HG03280 (cell line): ENCODE data around the gene DNAH8.
A peak's percentile ranks its signal among the peaks of the same experiment; 100 is the strongest.
"Not testable (repeated sequence)": the region's sequence is repeated elsewhere in the genome, so short reads cannot be mapped to it uniquely, and the experiment has no call there.

Source experiments
- ATAC-seq: cut with Tn5 transposase; IDR thresholded peaks from one replicate; pipeline ENCODE4 v1.9.1; 2021; ENCODE audit warnings: mild to moderate bottlenecking, moderate library complexity; ENCODE audit not compliant: unreplicated experiment

DNAH8 gene

GRCh38 chr6:38715016-38715689 is at the start of gene DNAH8:
Gene DNAH8, plus strand, starts transcription at chr6:38715311. Its CDS starts 7,499 bp downstream, at chr6:38722810.
- no peak for ATAC-seq

- peak; percentile 71 for ATAC-seq
These were observed 43.1 kb upstream of the DNAH8 start for GRCh38 chr6:38671885-38672467.

- ATAC-seq: no peak
These were observed 41.5 kb upstream of the DNAH8 start for GRCh38 chr6:38673397-38674165.

- peak; percentile 45 for ATAC-seq
These were observed 38.7 kb upstream of the DNAH8 start for GRCh38 chr6:38676236-38676973.

GRCh38 chr6:38676974-38677544 is 38.1 kb upstream of the DNAH8 start:
- no peak for ATAC-seq

GRCh38 chr6:38678178-38678760 is 36.8 kb upstream of the DNAH8 start:
- ATAC-seq: no peak

- ATAC-seq: no peak
These were observed 35.4 kb upstream of the DNAH8 start for GRCh38 chr6:38679668-38680067.

GRCh38 chr6:38681850-38682249 is 33.3 kb upstream of the DNAH8 start:
- no peak for ATAC-seq

GRCh38 chr6:38684237-38684636 is 30.9 kb upstream of the DNAH8 start:
- no peak for ATAC-seq

GRCh38 chr6:38684904-38685303 is 30.2 kb upstream of the DNAH8 start:
- no peak for ATAC-seq

- ATAC-seq: no peak
These were observed 28.7 kb upstream of the DNAH8 start for GRCh38 chr6:38686270-38687042.

- ATAC-seq: no peak
These were observed 28.1 kb upstream of the DNAH8 start for GRCh38 chr6:38687043-38687353.

GRCh38 chr6:38687549-38687948 is 27.6 kb upstream of the DNAH8 start:
- no peak for ATAC-seq

GRCh38 chr6:38688579-38689087 is 26.5 kb upstream of the DNAH8 start:
- ATAC-seq: no peak

GRCh38 chr6:38695227-38695900 is 19.7 kb upstream of the DNAH8 start:
- ATAC-seq: no peak

- no peak for ATAC-seq
These were observed 19.2 kb upstream of the DNAH8 start for GRCh38 chr6:38695933-38696332.

GRCh38 chr6:38696345-38696744 is 18.8 kb upstream of the DNAH8 start:
- no peak for ATAC-seq

GRCh38 chr6:38697846-38698245 is 17.3 kb upstream of the DNAH8 start:
- no peak for ATAC-seq

- ATAC-seq: not testable (repeated sequence)
These were observed 15.4 kb upstream of the DNAH8 start for GRCh38 chr6:38699702-38700101.
